HepG2 (cell line): ENCODE data around the gene MYH3. TPM values are rescaled to one million over a fixed set of nuclear protein-coding genes. Genes with fewer than 3 reads are reported as not detected.

Experiments used
- CBX5 ChIP-seq: sonication (generic); formaldehyde crosslinking; IDR thresholded peaks from 2 replicates; pipeline ENCODE4 v1.4.0; 2020; ENCODE audit warnings: missing genetic modification reagents, borderline replicate concordance
- CC2D1A ChIP-seq: sonication (generic); formaldehyde crosslinking; IDR thresholded peaks from 2 replicates; pipeline ENCODE4 v1.8.1; 2023; ENCODE audit warnings: mild to moderate bottlenecking, missing genetic modification reagents
- CENPT ChIP-seq: sonication (generic); formaldehyde crosslinking; IDR thresholded peaks from 2 replicates; pipeline ENCODE4 v1.8.0; 2022; ENCODE audit warnings: low read depth, mild to moderate bottlenecking, moderate library complexity, missing genetic modification reagents
- MXD4 ChIP-seq: IDR thresholded peaks from 2 replicates; pipeline ENCODE4 v1.6.1; 2016; ENCODE audit warnings: mild to moderate bottlenecking, missing biosample characterization, missing genetic modification reagents
- NFIB ChIP-seq: sonication (generic); formaldehyde crosslinking; IDR thresholded peaks from 2 replicates; pipeline ENCODE4 v1.9.0; 2021; ENCODE audit warnings: missing genetic modification reagents, mild to moderate bottlenecking, borderline replicate concordance
- ZMAT3 ChIP-seq: sonication (generic); formaldehyde crosslinking; conservative IDR thresholded peaks from 2 replicates; pipeline ENCODE4 v1.7.0; 2021; ENCODE audit warnings: missing genetic modification reagents
- ZNF124 ChIP-seq: sonication (generic); formaldehyde crosslinking; IDR thresholded peaks from 2 replicates; pipeline ENCODE4 v1.4.0; 2020; ENCODE audit warnings: missing genetic modification reagents
- ZNF780A ChIP-seq: sonication (generic); formaldehyde crosslinking; IDR thresholded peaks from 2 replicates; pipeline ENCODE4 v1.8.0; 2022; ENCODE audit warnings: mild to moderate bottlenecking, missing genetic modification reagents, moderate library complexity
- polyA plus RNA-seq, 8 experiments: library from polyadenylated mRNA; depleted of rRNA in 3 of 8; stranded (reverse) in 7 of 8; unstranded in 1 of 8; fragments of >200 nt; fragmentation: Illumina TruSeq in 4 of 8; extraction: Trizol in 4 of 8; gene quantifications; 2 replicates each; pipeline versions ENCODE4 v1.2.1 to v1.2.3, GENCODE V29; 2011 to 2016; ENCODE audit warnings: low read depth in 4 of 8, missing spikeins in 1 of 8, mixed read lengths in 1 of 8; ENCODE audit not compliant: insufficient read depth in 1 of 8
- total RNA-seq, 5 experiments: library from RNA; depleted of rRNA; stranded (reverse); fragments of >200 nt; fragmentation: Illumina TruSeq; extraction: Trizol; gene quantifications; 2 replicates each; pipeline ENCODE4 v1.2.3, GENCODE V29; 2016; ENCODE audit warnings: low read depth in 1 of 5
- TF ChIP-seq, protein P1 (sequence below): sonication (generic); formaldehyde crosslinking; IDR thresholded peaks from 2 replicates; pipeline ENCODE4 v1.5.1; 2020; ENCODE audit warnings: mild to moderate bottlenecking, missing genetic modification reagents, borderline replicate concordance
- TF ChIP-seq, protein P2 (sequence below): sonication (generic); formaldehyde crosslinking; IDR thresholded peaks from 2 replicates; pipeline ENCODE4 v1.4.0; 2020; ENCODE audit warnings: missing genetic modification reagents, borderline replicate concordance

Gene MYH3
- total and polyA plus RNA-seq, 2 of the 13 experiments (the other 11 are each of a cell fraction or from before 2014, with no cell fraction given) = 2.5 to 4.5 TPM

DNA sequence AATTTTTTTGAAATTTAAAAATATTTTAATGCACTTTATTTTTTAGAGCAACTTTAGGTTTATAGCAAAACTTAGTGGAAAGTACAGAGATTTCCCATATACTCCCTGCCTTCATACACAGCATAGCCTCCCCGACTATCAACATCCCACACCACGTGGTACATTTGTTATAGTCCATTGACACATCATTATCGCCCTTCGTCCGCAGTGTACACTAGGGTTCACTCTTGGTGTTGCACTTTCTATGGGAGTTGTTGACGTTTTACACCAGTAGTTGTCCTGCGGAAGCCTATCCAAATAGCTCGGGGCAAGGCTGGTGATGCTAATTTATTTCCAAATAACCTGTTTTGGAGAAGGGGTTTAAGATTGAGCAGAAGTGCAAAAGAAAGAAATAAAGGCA is 52.6 kb downstream of the MYH3 start (continued):
- TF ChIP-seq, protein P1, sequence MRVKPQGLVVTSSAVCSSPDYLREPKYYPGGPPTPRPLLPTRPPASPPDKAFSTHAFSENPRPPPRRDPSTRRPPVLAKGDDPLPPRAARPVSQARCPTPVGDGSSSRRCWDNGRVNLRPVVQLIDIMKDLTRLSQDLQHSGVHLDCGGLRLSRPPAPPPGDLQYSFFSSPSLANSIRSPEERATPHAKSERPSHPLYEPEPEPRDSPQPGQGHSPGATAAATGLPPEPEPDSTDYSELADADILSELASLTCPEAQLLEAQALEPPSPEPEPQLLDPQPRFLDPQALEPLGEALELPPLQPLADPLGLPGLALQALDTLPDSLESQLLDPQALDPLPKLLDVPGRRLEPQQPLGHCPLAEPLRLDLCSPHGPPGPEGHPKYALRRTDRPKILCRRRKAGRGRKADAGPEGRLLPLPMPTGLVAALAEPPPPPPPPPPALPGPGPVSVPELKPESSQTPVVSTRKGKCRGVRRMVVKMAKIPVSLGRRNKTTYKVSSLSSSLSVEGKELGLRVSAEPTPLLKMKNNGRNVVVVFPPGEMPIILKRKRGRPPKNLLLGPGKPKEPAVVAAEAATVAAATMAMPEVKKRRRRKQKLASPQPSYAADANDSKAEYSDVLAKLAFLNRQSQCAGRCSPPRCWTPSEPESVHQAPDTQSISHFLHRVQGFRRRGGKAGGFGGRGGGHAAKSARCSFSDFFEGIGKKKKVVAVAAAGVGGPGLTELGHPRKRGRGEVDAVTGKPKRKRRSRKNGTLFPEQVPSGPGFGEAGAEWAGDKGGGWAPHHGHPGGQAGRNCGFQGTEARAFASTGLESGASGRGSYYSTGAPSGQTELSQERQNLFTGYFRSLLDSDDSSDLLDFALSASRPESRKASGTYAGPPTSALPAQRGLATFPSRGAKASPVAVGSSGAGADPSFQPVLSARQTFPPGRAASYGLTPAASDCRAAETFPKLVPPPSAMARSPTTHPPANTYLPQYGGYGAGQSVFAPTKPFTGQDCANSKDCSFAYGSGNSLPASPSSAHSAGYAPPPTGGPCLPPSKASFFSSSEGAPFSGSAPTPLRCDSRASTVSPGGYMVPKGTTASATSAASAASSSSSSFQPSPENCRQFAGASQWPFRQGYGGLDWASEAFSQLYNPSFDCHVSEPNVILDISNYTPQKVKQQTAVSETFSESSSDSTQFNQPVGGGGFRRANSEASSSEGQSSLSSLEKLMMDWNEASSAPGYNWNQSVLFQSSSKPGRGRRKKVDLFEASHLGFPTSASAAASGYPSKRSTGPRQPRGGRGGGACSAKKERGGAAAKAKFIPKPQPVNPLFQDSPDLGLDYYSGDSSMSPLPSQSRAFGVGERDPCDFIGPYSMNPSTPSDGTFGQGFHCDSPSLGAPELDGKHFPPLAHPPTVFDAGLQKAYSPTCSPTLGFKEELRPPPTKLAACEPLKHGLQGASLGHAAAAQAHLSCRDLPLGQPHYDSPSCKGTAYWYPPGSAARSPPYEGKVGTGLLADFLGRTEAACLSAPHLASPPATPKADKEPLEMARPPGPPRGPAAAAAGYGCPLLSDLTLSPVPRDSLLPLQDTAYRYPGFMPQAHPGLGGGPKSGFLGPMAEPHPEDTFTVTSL (CRISPR knock-in tag) = no peak
- no peak for TF ChIP-seq MXD4
- no peak for TF ChIP-seq CC2D1A (CRISPR knock-in tag)
- TF ChIP-seq CBX5 = no peak
- TF ChIP-seq ZNF124 (CRISPR knock-in tag) = no peak
- TF ChIP-seq ZNF780A (CRISPR knock-in tag) = no peak
- no peak for TF ChIP-seq CENPT (CRISPR knock-in tag)
- TF ChIP-seq NFIB (CRISPR knock-in tag) = no peak
- TF ChIP-seq ZMAT3 = no peak
- TF ChIP-seq, protein P2, sequence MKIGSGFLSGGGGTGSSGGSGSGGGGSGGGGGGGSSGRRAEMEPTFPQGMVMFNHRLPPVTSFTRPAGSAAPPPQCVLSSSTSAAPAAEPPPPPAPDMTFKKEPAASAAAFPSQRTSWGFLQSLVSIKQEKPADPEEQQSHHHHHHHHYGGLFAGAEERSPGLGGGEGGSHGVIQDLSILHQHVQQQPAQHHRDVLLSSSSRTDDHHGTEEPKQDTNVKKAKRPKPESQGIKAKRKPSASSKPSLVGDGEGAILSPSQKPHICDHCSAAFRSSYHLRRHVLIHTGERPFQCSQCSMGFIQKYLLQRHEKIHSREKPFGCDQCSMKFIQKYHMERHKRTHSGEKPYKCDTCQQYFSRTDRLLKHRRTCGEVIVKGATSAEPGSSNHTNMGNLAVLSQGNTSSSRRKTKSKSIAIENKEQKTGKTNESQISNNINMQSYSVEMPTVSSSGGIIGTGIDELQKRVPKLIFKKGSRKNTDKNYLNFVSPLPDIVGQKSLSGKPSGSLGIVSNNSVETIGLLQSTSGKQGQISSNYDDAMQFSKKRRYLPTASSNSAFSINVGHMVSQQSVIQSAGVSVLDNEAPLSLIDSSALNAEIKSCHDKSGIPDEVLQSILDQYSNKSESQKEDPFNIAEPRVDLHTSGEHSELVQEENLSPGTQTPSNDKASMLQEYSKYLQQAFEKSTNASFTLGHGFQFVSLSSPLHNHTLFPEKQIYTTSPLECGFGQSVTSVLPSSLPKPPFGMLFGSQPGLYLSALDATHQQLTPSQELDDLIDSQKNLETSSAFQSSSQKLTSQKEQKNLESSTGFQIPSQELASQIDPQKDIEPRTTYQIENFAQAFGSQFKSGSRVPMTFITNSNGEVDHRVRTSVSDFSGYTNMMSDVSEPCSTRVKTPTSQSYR (CRISPR knock-in tag) = no peak
